CD14-positive monocyte (primary cell): Measurements from ENCODE around the gene LRRC4B. TPM values are rescaled to one million over a fixed set of nuclear protein-coding genes. Genes with fewer than 3 reads are reported as not detected.

Experiments used
- DNase-seq, 3 donors: peaks; one replicate each; pipeline ENCODE4 v3.0.0-alpha.2; 2011 to 2022
- H2AFZ ChIP-seq: 2 replicates; pipeline ENCODE4 v1.6.0; 2012; ENCODE audit warnings: mild to moderate bottlenecking, low read depth, low read length, inconsistent platforms; ENCODE audit not compliant: insufficient read depth, poor library complexity, severe bottlenecking
- H3K27ac ChIP-seq, 2 donors: 1 replicate in 1 of 2; 2 replicates in 1 of 2; pipeline ENCODE4 v1.5.1; 2012 to 2013; ENCODE audit warnings: low read length in 2 of 2, control low read depth in 1 of 2, inconsistent platforms in 1 of 2, low read depth in 1 of 2, mild to moderate bottlenecking in 1 of 2
- H3K27me3 ChIP-seq, 2 donors: one replicate each; pipeline versions ENCODE4 v1.6.0 to v1.6.1; 2011 to 2013; ENCODE audit warnings: low read length in 2 of 2; ENCODE audit not compliant: control insufficient read depth in 2 of 2, insufficient read depth in 2 of 2
- H3K36me3 ChIP-seq, 2 donors: replicated peaks in 1 of 2; 1 replicate in 1 of 2; 2 replicates in 1 of 2; pipeline versions ENCODE4 v1.5.1 to v1.6.1; 2012 to 2013; ENCODE audit warnings: low read length in 2 of 2, control low read depth in 1 of 2, inconsistent platforms in 1 of 2, mild to moderate bottlenecking in 1 of 2; ENCODE audit not compliant: insufficient read depth in 2 of 2, control insufficient read depth in 1 of 2
- H3K4me1 ChIP-seq, 2 donors: 1 replicate in 1 of 2; 2 replicates in 1 of 2; pipeline versions ENCODE4 v1.5.1 to v1.6.1; 2012 to 2013; ENCODE audit warnings: low read length in 2 of 2, control low read depth in 1 of 2, inconsistent platforms in 1 of 2, mild to moderate bottlenecking in 1 of 2, moderate library complexity in 1 of 2; ENCODE audit not compliant: insufficient read depth in 2 of 2, control insufficient read depth in 1 of 2
- H3K4me2 ChIP-seq: replicated peaks from 2 replicates; pipeline ENCODE3; 2012; ENCODE audit warnings: low read length, moderate library complexity, mild to moderate bottlenecking; ENCODE audit not compliant: poor library complexity, severe bottlenecking; ENCODE audit errors: extremely low read depth
- H3K4me3 ChIP-seq, 3 experiments: fragments of 200-600 bp in 1 of 3; sonication (generic) in 1 of 3; replicated peaks in 1 of 3; 1 replicate in 2 of 3; 2 replicates in 1 of 3; pipeline ENCODE4 v1.5.1; 2011 to 2013; ENCODE audit warnings: low read length in 3 of 3, mild to moderate bottlenecking in 3 of 3, control low read depth in 2 of 3, low read depth in 2 of 3, inconsistent platforms in 1 of 3, moderate library complexity in 1 of 3
- H3K79me2 ChIP-seq: 2 replicates; pipeline ENCODE4 v1.6.0; 2012; ENCODE audit warnings: mild to moderate bottlenecking, control low read depth, inconsistent platforms, low read length, moderate library complexity; ENCODE audit not compliant: insufficient read depth
- H3K9ac ChIP-seq: 2 replicates; pipeline ENCODE4 v1.6.0; 2017; ENCODE audit warnings: low read length, mild to moderate bottlenecking; ENCODE audit not compliant: insufficient read depth, poor library complexity, severe bottlenecking
- H3K9me3 ChIP-seq, 2 donors: replicated peaks in 1 of 2; 1 replicate in 1 of 2; 2 replicates in 1 of 2; pipeline versions ENCODE4 v1.5.1 to v1.6.1; 2012 to 2013; ENCODE audit warnings: low read length in 2 of 2, control low read depth in 1 of 2; ENCODE audit not compliant: control insufficient read depth in 1 of 2, insufficient read depth in 1 of 2
- H4K20me1 ChIP-seq: 2 replicates; pipeline ENCODE4 v1.6.0; 2012; ENCODE audit warnings: mild to moderate bottlenecking, low read length, control low read depth, moderate library complexity; ENCODE audit not compliant: insufficient read depth
- H3K27ac Mint-ChIP-seq, 7 donors: one replicate each; pipeline ENCODE4 v1.8.0; 2020; ENCODE audit warnings: mild to moderate bottlenecking in 7 of 7, mixed read lengths in 7 of 7, moderate library complexity in 6 of 7, inconsistent platforms in 2 of 7
- H3K27me3 Mint-ChIP-seq, 3 donors: one replicate each; pipeline ENCODE4 v1.8.0; 2021 to 2022; ENCODE audit warnings: low read depth in 3 of 3, mild to moderate bottlenecking in 3 of 3, mixed read lengths in 3 of 3, moderate library complexity in 3 of 3, inconsistent platforms in 1 of 3
- H3K36me3 Mint-ChIP-seq, 2 donors: one replicate each; pipeline ENCODE4 v1.8.0; 2020; ENCODE audit warnings: mixed read lengths in 2 of 2, inconsistent platforms in 1 of 2, mild to moderate bottlenecking in 1 of 2
- H3K4me1 Mint-ChIP-seq: one replicate; pipeline ENCODE4 v1.8.0; 2020; ENCODE audit warnings: mild to moderate bottlenecking, mixed read lengths
- H3K4me3 Mint-ChIP-seq, 2 donors: one replicate each; pipeline ENCODE4 v1.8.0; 2020; ENCODE audit warnings: mild to moderate bottlenecking in 2 of 2, mixed read lengths in 2 of 2, moderate library complexity in 1 of 2
- H3K9me3 Mint-ChIP-seq, 7 donors: one replicate each; pipeline ENCODE4 v1.8.0; 2020 to 2022; ENCODE audit warnings: mixed read lengths in 7 of 7, mild to moderate bottlenecking in 6 of 7, moderate library complexity in 6 of 7, inconsistent platforms in 2 of 7
- WGBS: methylation state at CpG from one replicate; pipeline ENCODE4 v1.1.5; 2013; ENCODE audit warnings: missing lambda C conversion rate; ENCODE audit not compliant: insufficient coverage; 5-methylcytosine and 5-hydroxymethylcytosine counted together
- intact Hi-C, 2 donors: fragments of 100-400 bp; cut with micrococcal nuclease; formaldehyde crosslinking; loops; one replicate each; pipeline versions ENCODE4 v1.15.0 to v1.15.1; 2023
- polyA plus RNA-seq, 3 donors: library from polyadenylated mRNA; depleted of rRNA in 1 of 3; unstranded in 2 of 3; stranded (reverse) in 1 of 3; fragments of 300-500 nt in 2 of 3; fragments of >200 nt in 1 of 3; fragmentation: Illumina TruSeq in 2 of 3; gene quantifications; 1 replicate in 2 of 3; 2 replicates in 1 of 3; pipeline ENCODE4 v1.2.3, GENCODE V29; 2012 to 2021
- TF ChIP-seq, protein P1 (sequence below): fragments of 200-600 bp; IDR thresholded peaks from one replicate; pipeline ENCODE4 v1.8.0; 2022; ENCODE audit warnings: antibody characterized with exemption, mild to moderate bottlenecking

The LRRC4B gene
- polyA plus RNA-seq, 3 donors, result not detected

DNA sequence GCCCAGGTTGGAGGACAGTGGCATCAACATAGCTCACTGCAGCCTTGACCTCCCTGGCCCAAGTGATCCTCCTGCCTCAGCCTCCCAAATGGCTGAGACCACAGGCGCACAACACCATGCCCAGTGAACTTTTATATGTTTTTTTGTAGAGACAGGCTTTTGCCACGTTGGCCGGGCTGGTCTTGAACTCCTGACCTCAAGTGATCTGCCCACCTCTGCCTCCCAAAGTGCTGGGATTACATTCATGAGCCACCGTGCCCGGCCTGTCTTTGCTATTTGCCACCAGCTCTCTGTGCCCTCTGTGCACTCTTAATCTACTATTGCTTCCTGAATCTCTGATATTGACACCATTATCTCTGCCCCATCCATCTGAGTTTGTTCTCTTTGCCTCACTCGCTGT is 34.3 kb upstream of the LRRC4B start:
- peaks cover 2 to 22% of the 10 kb centered on the region in 2 donors for H3K27me3 ChIP-seq
- H3K9me3 Mint-ChIP-seq, result peaks cover 9 to 35% (median 20%) of the 10 kb centered on the region in 7 donors
- peaks cover 30 to 41% (median 36%) of the 10 kb centered on the region in 3 donors for H3K27me3 Mint-ChIP-seq
- peaks cover 8 to 18% of the 10 kb centered on the region in 2 donors for H3K9me3 ChIP-seq
- no peaks in the 10 kb centered on the region for H4K20me1 ChIP-seq
- 83% methylated on average over 4 of the region's 6 CpGs for WGBS
- TF ChIP-seq, protein P1, sequence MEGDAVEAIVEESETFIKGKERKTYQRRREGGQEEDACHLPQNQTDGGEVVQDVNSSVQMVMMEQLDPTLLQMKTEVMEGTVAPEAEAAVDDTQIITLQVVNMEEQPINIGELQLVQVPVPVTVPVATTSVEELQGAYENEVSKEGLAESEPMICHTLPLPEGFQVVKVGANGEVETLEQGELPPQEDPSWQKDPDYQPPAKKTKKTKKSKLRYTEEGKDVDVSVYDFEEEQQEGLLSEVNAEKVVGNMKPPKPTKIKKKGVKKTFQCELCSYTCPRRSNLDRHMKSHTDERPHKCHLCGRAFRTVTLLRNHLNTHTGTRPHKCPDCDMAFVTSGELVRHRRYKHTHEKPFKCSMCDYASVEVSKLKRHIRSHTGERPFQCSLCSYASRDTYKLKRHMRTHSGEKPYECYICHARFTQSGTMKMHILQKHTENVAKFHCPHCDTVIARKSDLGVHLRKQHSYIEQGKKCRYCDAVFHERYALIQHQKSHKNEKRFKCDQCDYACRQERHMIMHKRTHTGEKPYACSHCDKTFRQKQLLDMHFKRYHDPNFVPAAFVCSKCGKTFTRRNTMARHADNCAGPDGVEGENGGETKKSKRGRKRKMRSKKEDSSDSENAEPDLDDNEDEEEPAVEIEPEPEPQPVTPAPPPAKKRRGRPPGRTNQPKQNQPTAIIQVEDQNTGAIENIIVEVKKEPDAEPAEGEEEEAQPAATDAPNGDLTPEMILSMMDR, result no peak
- no peaks in the 10 kb centered on the region for H3K4me1 ChIP-seq
- no peak overlapping the region for H2AFZ ChIP-seq
- intact Hi-C loops, result no loop called here
- no peaks in the 10 kb centered on the region for H3K79me2 ChIP-seq
- H3K4me3 Mint-ChIP-seq, result no peak overlapping the region
- no peak overlapping the region for H3K4me3 ChIP-seq
- no peak for DNase-seq
- H3K27ac Mint-ChIP-seq, result no peak overlapping the region
- no peaks in the 10 kb centered on the region for H3K36me3 ChIP-seq
- H3K4me1 Mint-ChIP-seq, result no peaks in the 10 kb centered on the region
- H3K4me2 ChIP-seq, result no peak overlapping the region
- H3K27ac ChIP-seq, result no peak overlapping the region
- peaks cover 0 to 7% of the 10 kb centered on the region in 2 donors for H3K36me3 Mint-ChIP-seq
- H3K9ac ChIP-seq, result no peak overlapping the region

DNA sequence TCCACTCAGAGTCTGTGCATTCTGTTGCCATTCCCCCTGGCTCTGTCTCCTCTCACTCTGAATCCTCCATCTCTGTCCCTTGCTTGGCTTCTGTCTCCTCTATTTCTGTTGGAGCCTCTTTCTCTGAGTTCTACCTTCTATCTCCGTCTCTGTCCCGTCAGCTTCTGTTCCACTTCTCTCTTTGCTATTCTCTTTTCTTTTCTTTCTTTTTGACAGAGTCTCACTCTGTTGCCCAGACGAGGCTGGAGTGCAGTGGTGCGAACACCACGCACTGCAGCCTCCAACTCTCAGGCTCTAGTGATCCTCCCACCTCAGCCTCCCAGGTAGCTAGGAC is 33.8 kb upstream of the LRRC4B start:
- intact Hi-C loops, result no loop called here
- peaks cover 2 to 18% of the 10 kb centered on the region in 2 donors for H3K27me3 ChIP-seq
- no peak for DNase-seq
- H3K9ac ChIP-seq, result no peak overlapping the region
- no peak overlapping the region for H3K4me2 ChIP-seq
- peaks cover 26 to 37% (median 35%) of the 10 kb centered on the region in 3 donors for H3K27me3 Mint-ChIP-seq
- H4K20me1 ChIP-seq, result no peaks in the 10 kb centered on the region
- no peak overlapping the region for H3K27ac Mint-ChIP-seq
- no peak overlapping the region for H3K27ac ChIP-seq
- peaks cover 0 to 7% of the 10 kb centered on the region in 2 donors for H3K36me3 Mint-ChIP-seq
- H3K36me3 ChIP-seq, result no peaks in the 10 kb centered on the region
- TF ChIP-seq, protein P1, result no peak
- no peaks in the 10 kb centered on the region for H3K4me1 ChIP-seq
- H3K9me3 Mint-ChIP-seq, result peaks cover 5 to 30% (median 15%) of the 10 kb centered on the region in 7 donors
- H3K9me3 ChIP-seq, result peaks cover 4 to 14% of the 10 kb centered on the region in 2 donors
- H3K79me2 ChIP-seq, result no peaks in the 10 kb centered on the region
- H3K4me3 ChIP-seq, result no peak overlapping the region
- H2AFZ ChIP-seq, result no peak overlapping the region
- H3K4me1 Mint-ChIP-seq, result no peaks in the 10 kb centered on the region
- WGBS, result 89% methylated on average over 5 of the region's 5 CpGs
- H3K4me3 Mint-ChIP-seq, result no peak overlapping the region
